ENCODE measurements around the gene CSNK1G3.

CSNK1G3 gene

GRCh38 chr5:123665822-123666371 lies 153.9 kb downstream of the CSNK1G3 start:
- no peak overlapping the region for H3K9ac ChIP-seq (ENCODE audit: low read depth, low read length)
- H3K36me3 ChIP-seq (ENCODE audit: control insufficient read depth, insufficient read depth, low read length): no peaks in the 10 kb centered on the region
- H3K4me3 ChIP-seq (ENCODE audit: low read depth, low read length): no peak overlapping the region
- no peaks in the 10 kb centered on the region for H3K27me3 ChIP-seq (ENCODE audit: control insufficient read depth, insufficient read depth, low read length)
- no peaks in the 10 kb centered on the region for H3K4me1 ChIP-seq (ENCODE audit: control insufficient read depth, insufficient read depth, low read length)
- H3K9me3 ChIP-seq (ENCODE audit: control insufficient read depth, insufficient read depth, low read length): no peaks in the 10 kb centered on the region

Data from iPS-15b (cell line).